Measurements from ENCODE around the gene SVIL.

Gene SVIL

DNA sequence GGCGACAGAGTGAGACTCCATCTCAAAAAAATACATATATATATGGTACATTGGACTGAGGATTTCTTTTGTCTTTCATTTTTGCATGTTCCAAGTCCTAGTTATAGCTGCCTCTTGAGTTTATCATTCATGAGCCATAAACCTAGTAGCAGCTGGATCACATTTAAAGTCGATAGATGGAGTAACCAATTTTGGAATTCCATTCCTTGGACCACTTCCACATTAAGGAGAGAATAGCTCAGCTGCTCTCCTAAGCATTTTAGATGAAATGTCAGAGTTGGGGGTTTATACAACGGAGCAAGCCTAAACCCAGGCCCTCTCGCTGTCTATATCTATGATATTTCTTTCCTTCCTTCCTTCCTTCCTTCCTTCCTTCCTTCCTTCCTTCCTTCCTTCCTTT lies 204.7 kb downstream of the SVIL start:
- no peaks in the 10 kb centered on the region for H3K36me3 ChIP-seq (ENCODE audit: control insufficient read depth, insufficient read depth, low read length)
- no peak overlapping the region for H3K27ac ChIP-seq (ENCODE audit: low read depth, low read length)
- H3K9ac ChIP-seq (ENCODE audit: low read length) = no peak overlapping the region
- H3K27me3 ChIP-seq (ENCODE audit: control insufficient read depth, insufficient read depth, low read length) = no peaks in the 10 kb centered on the region
- H3K4me3 ChIP-seq (ENCODE audit: low read length) = no peak overlapping the region
- H3K4me1 ChIP-seq (ENCODE audit: control insufficient read depth, insufficient read depth, low read length) = peaks cover 3% of the 10 kb centered on the region

GRCh38 chr10:29428486-29428885 lies 206.3 kb downstream of the SVIL start:
- no peaks in the 10 kb centered on the region for H3K27me3 ChIP-seq (ENCODE audit: control insufficient read depth, insufficient read depth, low read length)
- no peaks in the 10 kb centered on the region for H3K4me1 ChIP-seq (ENCODE audit: control insufficient read depth, insufficient read depth, low read length)
- no peak overlapping the region for H3K27ac ChIP-seq (ENCODE audit: low read depth, low read length)
- H3K4me3 ChIP-seq (ENCODE audit: low read length) = no peak overlapping the region
- H3K9ac ChIP-seq (ENCODE audit: low read length) = no peak overlapping the region
- H3K36me3 ChIP-seq (ENCODE audit: control insufficient read depth, insufficient read depth, low read length) = no peaks in the 10 kb centered on the region

GRCh38 chr10:29427667-29428066 lies 207.1 kb downstream of the SVIL start:
- no peaks in the 10 kb centered on the region for H3K36me3 ChIP-seq (ENCODE audit: control insufficient read depth, insufficient read depth, low read length)
- H3K4me1 ChIP-seq (ENCODE audit: control insufficient read depth, insufficient read depth, low read length) = no peaks in the 10 kb centered on the region
- H3K9ac ChIP-seq (ENCODE audit: low read length) = no peak overlapping the region
- H3K27ac ChIP-seq (ENCODE audit: low read depth, low read length) = no peak overlapping the region
- H3K27me3 ChIP-seq (ENCODE audit: control insufficient read depth, insufficient read depth, low read length) = no peaks in the 10 kb centered on the region
- H3K4me3 ChIP-seq (ENCODE audit: low read length) = no peak overlapping the region

- no peak overlapping the region for H3K27ac ChIP-seq (ENCODE audit: low read depth, low read length)
These were observed 208.4 kb downstream of the SVIL start for GRCh38 chr10:29426420-29426819.

DNA sequence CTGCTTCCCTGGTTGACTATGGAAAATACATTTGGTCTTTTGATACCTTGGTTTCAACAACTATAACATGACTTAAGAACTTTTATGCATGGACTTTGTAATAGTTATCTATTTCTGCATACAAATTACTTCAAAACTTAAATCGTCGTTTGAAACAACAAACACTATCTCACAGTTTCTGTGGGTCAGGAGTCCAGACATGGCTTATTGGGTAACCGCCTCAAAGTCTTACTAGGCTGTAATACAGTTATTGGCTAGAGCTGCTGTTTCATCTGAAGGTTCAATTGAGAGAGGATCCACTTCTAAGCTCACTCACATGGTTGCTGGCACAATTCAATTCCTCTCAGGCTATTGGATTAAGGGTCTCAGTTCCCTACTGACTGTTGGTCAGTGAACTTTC lies 210.8 kb downstream of the SVIL start:
- no peak overlapping the region for H3K9ac ChIP-seq (ENCODE audit: low read length)
- H3K27me3 ChIP-seq (ENCODE audit: control insufficient read depth, insufficient read depth, low read length) = no peaks in the 10 kb centered on the region
- H3K36me3 ChIP-seq (ENCODE audit: control insufficient read depth, insufficient read depth, low read length) = peaks cover 6% of the 10 kb centered on the region
- H3K4me1 ChIP-seq (ENCODE audit: control insufficient read depth, insufficient read depth, low read length) = no peaks in the 10 kb centered on the region
- H3K4me3 ChIP-seq (ENCODE audit: low read length) = no peak overlapping the region
- no peak overlapping the region for H3K27ac ChIP-seq (ENCODE audit: low read depth, low read length)

More at GRCh38 chr10:29426420-29426819, 208.4 kb downstream of the SVIL start:
- Histone ChIP-seq H3K4me3 (ENCODE audit: low read length) (no peak overlapping the region), H3K27me3 (ENCODE audit: control insufficient read depth, insufficient read depth, low read length) (no peaks in the 10 kb centered on the region), H3K4me1 (ENCODE audit: control insufficient read depth, insufficient read depth, low read length) (no peaks in the 10 kb centered on the region), H3K9ac (ENCODE audit: low read length) (no peak overlapping the region), H3K36me3 (ENCODE audit: control insufficient read depth, insufficient read depth, low read length) (peaks cover 6% of the 10 kb centered on the region)

DNA sequence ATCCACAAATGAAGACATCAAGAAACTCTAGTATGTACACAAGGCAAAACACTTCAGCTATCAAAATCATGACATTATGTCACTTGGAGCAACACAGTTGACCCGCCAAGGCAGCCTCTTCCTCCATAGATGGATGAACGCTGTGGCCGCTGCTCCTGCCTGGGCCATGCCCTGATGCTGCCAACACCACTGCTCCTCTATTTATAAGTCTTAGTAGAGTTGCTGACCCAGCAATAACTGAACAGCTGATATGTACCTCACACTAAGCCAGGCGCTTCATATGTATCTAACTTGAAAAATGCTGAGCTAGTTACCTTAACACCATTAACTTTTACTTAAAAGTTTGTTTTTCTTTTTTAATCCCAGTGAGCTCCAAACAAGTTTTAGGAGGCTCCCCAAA lies 214.0 kb downstream of the SVIL start:
- Histone ChIP-seq H3K27ac (ENCODE audit: low read depth, low read length) (no peak overlapping the region), H3K36me3 (ENCODE audit: control insufficient read depth, insufficient read depth, low read length) (peaks cover 6% of the 10 kb centered on the region), H3K4me1 (ENCODE audit: control insufficient read depth, insufficient read depth, low read length) (no peaks in the 10 kb centered on the region), H3K9ac (ENCODE audit: low read length) (no peak overlapping the region), H3K4me3 (ENCODE audit: low read length) (no peak overlapping the region), H3K27me3 (ENCODE audit: control insufficient read depth, insufficient read depth, low read length) (no peaks in the 10 kb centered on the region)

GRCh38 chr10:29417324-29417723 lies 217.4 kb downstream of the SVIL start:
- no peaks in the 10 kb centered on the region for H3K4me1 ChIP-seq (ENCODE audit: control insufficient read depth, insufficient read depth, low read length)
- peaks cover 6% of the 10 kb centered on the region for H3K36me3 ChIP-seq (ENCODE audit: control insufficient read depth, insufficient read depth, low read length)
- no peak overlapping the region for H3K9ac ChIP-seq (ENCODE audit: low read length)
- H3K27me3 ChIP-seq (ENCODE audit: control insufficient read depth, insufficient read depth, low read length) = no peaks in the 10 kb centered on the region
- H3K27ac ChIP-seq (ENCODE audit: low read depth, low read length) = no peak overlapping the region
- no peak overlapping the region for H3K4me3 ChIP-seq (ENCODE audit: low read length)

DNA sequence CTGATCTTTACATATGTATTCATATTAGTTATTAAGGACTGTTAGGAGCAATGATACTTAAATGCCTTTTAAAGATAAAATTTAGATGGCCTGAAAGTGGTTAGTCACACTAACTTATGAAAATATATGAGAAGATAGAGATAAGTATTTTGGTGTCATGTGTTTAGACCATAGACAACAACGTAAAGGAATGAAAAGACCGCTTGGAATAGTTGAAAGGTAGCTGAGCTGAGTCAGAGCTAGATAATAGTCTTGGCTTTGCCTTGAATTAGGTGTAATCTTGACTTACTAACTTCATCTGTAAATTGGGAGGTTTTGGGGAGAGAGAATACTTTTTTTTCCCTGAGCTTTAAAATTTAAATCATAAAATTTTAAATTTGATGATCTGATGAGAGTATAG lies 218.9 kb downstream of the SVIL start:
- peaks cover 5% of the 10 kb centered on the region for H3K4me1 ChIP-seq (ENCODE audit: control insufficient read depth, insufficient read depth, low read length)
- H3K27ac ChIP-seq (ENCODE audit: low read depth, low read length) = no peak overlapping the region
- H3K4me3 ChIP-seq (ENCODE audit: low read length) = no peak overlapping the region
- H3K27me3 ChIP-seq (ENCODE audit: control insufficient read depth, insufficient read depth, low read length) = no peaks in the 10 kb centered on the region
- H3K36me3 ChIP-seq (ENCODE audit: control insufficient read depth, insufficient read depth, low read length) = no peaks in the 10 kb centered on the region
- no peak overlapping the region for H3K9ac ChIP-seq (ENCODE audit: low read length)

- Histone ChIP-seq H3K9ac (ENCODE audit: low read length) (no peak overlapping the region), H3K27ac (ENCODE audit: low read depth, low read length) (no peak overlapping the region), H3K36me3 (ENCODE audit: control insufficient read depth, insufficient read depth, low read length) (no peaks in the 10 kb centered on the region), H3K27me3 (ENCODE audit: control insufficient read depth, insufficient read depth, low read length) (no peaks in the 10 kb centered on the region), H3K4me1 (ENCODE audit: control insufficient read depth, insufficient read depth, low read length) (peaks cover 5% of the 10 kb centered on the region), H3K4me3 (ENCODE audit: low read length) (no peak overlapping the region)
These were observed 220.3 kb downstream of the SVIL start for GRCh38 chr10:29414501-29414900.

GRCh38 chr10:29412485-29412884 lies 222.3 kb downstream of the SVIL start:
- Histone ChIP-seq H3K4me1 (ENCODE audit: control insufficient read depth, insufficient read depth, low read length) (peaks cover 8% of the 10 kb centered on the region), H3K27me3 (ENCODE audit: control insufficient read depth, insufficient read depth, low read length) (no peaks in the 10 kb centered on the region), H3K36me3 (ENCODE audit: control insufficient read depth, insufficient read depth, low read length) (no peaks in the 10 kb centered on the region), H3K9ac (ENCODE audit: low read length) (no peak overlapping the region), H3K27ac (ENCODE audit: low read depth, low read length) (no peak overlapping the region), H3K4me3 (ENCODE audit: low read length) (no peak overlapping the region)

DNA sequence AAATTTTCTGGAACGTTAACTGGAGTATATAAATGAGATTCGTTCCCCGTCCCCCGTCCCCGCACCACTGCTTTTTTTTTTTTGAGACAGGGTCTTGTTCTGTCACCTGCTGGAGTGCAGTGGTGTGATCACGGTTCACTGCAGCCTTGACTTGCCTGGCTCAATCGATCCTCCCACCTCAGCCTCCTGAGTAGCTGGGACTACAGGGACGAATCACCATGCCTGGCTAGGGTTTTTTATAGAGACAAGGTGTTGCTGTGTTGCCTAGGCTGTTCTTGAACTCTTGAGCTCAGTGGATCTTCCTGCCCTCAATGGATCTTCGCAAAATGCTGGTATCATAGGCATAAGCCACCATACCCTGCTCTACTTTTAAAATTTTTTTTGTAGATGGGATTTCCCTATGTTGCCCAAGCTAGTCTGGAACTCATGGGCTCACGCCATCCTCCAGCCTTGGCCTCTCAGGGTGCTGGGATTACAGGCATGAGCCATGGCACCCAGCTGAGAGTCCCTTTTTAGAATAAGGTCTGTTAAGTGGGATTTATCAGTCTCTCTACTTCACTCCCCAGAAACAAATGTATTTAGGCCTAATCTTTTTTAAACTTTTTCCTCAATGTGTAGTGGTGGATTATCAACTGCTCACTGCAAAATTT lies 223.0 kb downstream of the SVIL start:
- no peak overlapping the region for H3K9ac ChIP-seq (ENCODE audit: low read length)
- H3K36me3 ChIP-seq (ENCODE audit: control insufficient read depth, insufficient read depth, low read length) = no peaks in the 10 kb centered on the region
- no peak overlapping the region for H3K27ac ChIP-seq (ENCODE audit: low read depth, low read length)
- H3K27me3 ChIP-seq (ENCODE audit: control insufficient read depth, insufficient read depth, low read length) = no peaks in the 10 kb centered on the region
- H3K4me3 ChIP-seq (ENCODE audit: low read length) = no peak overlapping the region
- peaks cover 8% of the 10 kb centered on the region for H3K4me1 ChIP-seq (ENCODE audit: control insufficient read depth, insufficient read depth, low read length)

- Histone ChIP-seq H3K27ac (ENCODE audit: low read depth, low read length) (peak overlapping the region; percentile 78), H3K27me3 (ENCODE audit: control insufficient read depth, insufficient read depth, low read length) (no peaks in the 10 kb centered on the region), H3K4me1 (ENCODE audit: control insufficient read depth, insufficient read depth, low read length) (peaks cover 8% of the 10 kb centered on the region), H3K36me3 (ENCODE audit: control insufficient read depth, insufficient read depth, low read length) (no peaks in the 10 kb centered on the region), H3K9ac (ENCODE audit: low read length) (peak overlapping the region; percentile 52), H3K4me3 (ENCODE audit: low read length) (peak overlapping the region; percentile 80)
These were observed 225.3 kb downstream of the SVIL start for GRCh38 chr10:29409241-29410054.

DNA sequence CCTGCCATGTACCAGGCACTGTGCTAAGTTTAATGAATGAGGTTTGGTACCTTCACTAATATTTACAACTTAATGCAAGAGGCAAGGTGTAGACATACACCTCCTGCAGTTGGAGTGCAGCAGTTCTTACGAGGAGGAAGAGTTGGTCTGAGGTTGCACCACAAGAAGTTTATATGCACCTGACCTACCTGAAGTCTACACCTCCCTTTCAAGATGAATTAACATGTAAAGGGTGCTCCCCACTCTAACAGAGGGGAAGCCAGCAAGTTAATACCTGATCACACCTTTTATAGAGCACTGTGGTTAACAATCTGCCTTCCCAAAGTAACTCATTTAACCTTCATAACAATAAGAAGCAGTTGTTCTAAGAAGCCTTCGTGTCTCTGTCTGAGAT lies 225.9 kb downstream of the SVIL start:
- no peaks in the 10 kb centered on the region for H3K36me3 ChIP-seq (ENCODE audit: control insufficient read depth, insufficient read depth, low read length)
- peaks cover 8% of the 10 kb centered on the region for H3K4me1 ChIP-seq (ENCODE audit: control insufficient read depth, insufficient read depth, low read length)
- H3K27ac ChIP-seq (ENCODE audit: low read depth, low read length) = peak overlapping the region; percentile 78
- H3K9ac ChIP-seq (ENCODE audit: low read length) = no peak overlapping the region
- H3K27me3 ChIP-seq (ENCODE audit: control insufficient read depth, insufficient read depth, low read length) = no peaks in the 10 kb centered on the region
- H3K4me3 ChIP-seq (ENCODE audit: low read length) = peak overlapping the region; percentile 80

All from rectal smooth muscle tissue (tissue), 1 donor.